ENCODE data around the gene BPI.
"Not testable (repeated sequence)": the region's sequence is repeated elsewhere in the genome, so short reads cannot be mapped to it uniquely, and the experiment has no call there.

Gene BPI

GRCh38 chr20:38339521-38339896 lies 35.6 kb downstream of the BPI start:
- DNase-seq, result not testable (repeated sequence)

DNA sequence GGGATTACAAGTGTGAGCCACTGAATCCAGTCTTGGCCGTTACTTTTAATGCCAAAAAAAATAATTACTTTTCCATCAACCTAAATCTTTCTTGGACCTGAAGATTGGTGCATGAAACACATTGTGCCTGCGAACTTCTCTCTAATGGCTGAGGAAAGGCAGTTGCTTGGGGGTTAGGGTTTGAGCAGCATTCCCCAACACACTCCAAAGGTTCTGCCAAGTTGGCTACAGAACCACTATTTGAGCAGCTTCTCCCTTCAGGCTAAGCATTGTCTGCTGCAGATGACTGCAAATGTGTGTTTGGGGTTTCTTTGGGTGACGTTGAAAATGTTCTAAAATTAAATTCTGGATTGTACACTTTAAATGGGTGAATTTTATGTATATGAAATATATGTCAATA lies 36.0 kb downstream of the BPI start:
- no peak for DNase-seq

DNA sequence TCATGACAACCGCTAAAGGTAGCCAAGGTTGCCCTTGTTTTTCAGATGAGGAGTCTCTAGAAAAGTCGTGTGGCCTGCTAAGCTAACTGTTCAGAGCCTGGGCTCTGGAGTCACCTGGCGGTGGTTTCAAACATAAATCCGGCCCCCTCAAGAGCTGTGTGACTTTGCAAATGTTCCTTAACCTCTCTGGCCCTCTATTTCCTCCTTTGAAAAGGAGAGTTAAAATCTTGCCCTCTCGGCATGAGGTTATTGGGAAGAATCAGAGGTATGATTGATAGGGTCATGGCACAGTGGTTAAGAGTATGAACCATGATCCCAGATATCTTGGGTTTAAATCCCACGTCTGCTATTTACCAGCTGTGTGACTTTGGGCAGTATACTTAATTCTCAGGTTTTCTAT lies 36.7 kb downstream of the BPI start:
- DNase-seq, result no peak

DNA sequence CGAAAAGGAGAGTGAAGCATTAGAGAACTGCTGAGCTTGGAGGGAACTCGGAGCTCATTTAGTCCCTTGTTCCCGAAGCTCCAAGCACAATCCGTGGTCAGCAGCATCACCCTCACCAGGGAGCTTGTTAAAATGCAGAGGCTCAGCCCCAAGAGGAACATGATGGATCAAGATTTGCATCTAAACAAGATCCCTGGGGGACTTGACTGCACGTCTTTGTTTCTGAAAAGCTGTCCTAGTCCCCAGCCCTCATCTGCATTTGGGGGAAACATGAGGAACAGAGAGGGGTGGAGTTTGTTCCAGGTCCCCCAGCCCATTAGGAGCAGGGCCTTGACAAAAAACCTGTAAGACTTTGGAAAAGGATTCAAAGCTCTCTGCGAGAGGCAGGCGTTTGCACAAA lies 38.3 kb downstream of the BPI start:
- DNase-seq, result no peak

DNA sequence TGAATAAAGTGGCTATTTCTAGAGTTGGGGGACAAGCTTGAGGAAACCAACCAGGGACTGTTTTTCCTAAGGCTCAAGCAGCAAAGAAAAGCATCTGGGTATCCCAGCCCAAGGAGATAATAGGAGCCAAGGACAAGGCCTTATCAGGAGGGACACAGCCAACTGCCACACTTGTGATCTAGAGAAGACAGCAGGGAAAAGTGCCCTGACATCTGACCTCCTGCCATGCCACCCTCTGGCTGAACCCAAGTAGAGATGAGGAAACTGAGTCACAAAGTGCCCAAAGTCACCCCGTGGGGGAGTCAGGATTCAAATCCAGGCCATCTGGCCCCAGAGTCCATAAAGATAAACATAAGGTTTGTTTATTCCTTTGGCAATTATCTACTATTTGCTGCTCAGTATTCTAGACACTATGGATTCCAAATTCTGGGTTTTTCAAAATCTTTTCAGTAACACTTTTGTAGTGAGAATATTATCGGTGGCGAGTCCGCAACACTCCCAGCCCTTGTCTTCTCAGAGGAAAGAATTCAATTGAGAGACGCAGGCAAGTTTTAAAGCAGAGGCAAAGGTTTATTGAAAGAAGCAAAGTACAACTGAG lies 38.9 kb downstream of the BPI start:
- no peak for DNase-seq

DNA sequence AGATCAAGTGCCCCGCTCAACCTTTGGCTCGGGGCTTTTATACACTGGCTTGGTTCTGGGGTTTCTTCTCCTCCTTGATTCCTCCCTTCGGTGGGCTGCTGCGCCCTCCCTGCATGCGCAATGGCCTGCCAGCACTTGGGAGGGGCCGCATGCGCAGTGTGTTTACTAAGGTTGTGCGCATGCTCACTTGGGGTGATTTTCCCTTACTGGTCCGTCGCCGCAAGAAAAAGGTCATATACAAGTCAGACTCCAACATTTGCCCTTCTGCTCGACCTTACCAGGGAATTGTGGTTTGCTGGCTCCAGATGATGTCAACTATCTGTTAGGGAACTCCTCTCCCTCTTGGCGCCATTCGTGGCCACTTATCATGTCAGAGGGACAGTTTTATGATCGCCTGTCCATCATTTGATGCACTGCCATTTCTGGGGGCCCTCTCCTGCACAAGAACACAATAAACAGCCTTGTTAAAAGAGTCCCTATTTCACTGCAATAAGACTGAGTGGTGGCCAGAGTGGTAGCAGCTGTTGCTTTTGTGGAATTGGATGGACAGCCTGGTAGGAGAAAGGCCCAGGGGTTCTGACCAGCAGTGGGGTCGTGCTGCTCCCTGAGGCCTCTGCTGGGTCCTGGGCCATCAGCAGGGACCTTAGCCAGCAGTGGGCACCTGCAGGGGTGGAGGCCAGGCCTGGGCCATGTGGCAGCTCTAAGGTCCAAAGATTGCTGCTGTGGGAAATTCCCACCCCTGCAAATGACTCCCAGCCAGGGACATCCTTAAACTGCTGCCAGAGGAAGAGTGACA lies 39.6 kb downstream of the BPI start:
- no peak for DNase-seq

- DNase-seq, result no peak
These were observed 40.2 kb downstream of the BPI start for GRCh38 chr20:38344107-38344701.

DNA sequence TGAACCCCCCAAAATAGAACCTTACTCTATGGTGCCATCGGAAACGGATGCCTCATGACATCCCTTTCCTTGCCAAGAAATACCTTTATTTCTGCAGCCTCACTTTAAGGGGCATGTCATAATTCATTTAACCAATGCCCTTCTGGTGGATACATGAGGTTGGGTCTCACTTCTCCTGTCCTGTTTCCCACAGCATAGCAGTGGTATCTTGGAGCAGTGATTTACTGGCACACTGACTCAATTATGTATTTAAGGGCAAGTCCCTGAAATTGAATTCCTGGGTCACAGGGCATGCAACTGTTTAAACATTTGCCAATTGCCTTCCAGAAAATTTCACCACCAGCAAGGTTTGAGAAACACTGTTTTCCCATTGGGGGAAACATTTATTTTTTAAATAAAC lies 41.7 kb downstream of the BPI start:
- no peak for DNase-seq

- no peak for DNase-seq
These were observed 42.3 kb downstream of the BPI start, which contains the start of gene LBP for GRCh38 chr20:38346247-38346651. Gene LBP, plus strand, starts transcription at chr20:38346482. Its CDS starts 35 bp downstream, at chr20:38346517.

DNA sequence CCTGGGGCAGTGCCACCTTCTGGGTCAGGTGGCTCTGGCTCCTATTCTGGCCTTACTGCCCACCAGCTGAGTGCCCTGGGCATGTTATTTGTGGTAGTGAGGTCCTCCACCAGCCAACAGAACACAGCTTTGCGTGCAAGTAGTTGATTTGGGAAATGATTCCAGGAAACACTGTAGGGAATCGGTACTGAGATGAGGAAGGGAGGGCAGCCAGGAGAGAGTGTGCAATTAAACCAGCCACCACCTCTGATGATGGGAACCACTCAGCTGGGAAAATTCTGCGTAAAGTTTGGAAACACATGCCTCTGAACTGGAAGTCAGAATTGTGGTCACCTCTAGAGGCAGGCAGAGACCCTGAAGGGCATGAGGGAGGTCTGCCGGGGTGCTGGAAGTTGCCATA lies 42.8 kb downstream of the BPI start:
- DNase-seq, result no peak

DNA sequence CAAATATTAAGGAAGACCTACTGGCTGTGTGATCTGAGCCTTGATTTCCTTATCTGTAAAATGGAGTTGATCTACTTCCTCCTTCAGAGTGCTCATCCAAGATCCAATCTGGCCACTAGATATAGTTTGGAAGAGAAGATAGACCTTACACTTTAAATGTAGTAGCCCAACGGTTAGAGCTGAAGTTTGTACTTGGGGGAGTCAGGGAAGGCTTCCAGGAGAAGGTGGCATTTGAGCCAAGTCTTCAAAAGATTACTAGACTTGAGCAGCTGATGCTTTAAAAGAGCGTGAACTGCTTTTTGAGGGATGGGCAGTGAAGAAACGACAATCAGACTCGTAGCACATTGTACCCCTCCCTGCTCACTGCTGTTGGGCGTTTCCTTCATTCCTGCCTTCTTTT lies 45.9 kb downstream of the BPI start:
- no peak for DNase-seq

DNA sequence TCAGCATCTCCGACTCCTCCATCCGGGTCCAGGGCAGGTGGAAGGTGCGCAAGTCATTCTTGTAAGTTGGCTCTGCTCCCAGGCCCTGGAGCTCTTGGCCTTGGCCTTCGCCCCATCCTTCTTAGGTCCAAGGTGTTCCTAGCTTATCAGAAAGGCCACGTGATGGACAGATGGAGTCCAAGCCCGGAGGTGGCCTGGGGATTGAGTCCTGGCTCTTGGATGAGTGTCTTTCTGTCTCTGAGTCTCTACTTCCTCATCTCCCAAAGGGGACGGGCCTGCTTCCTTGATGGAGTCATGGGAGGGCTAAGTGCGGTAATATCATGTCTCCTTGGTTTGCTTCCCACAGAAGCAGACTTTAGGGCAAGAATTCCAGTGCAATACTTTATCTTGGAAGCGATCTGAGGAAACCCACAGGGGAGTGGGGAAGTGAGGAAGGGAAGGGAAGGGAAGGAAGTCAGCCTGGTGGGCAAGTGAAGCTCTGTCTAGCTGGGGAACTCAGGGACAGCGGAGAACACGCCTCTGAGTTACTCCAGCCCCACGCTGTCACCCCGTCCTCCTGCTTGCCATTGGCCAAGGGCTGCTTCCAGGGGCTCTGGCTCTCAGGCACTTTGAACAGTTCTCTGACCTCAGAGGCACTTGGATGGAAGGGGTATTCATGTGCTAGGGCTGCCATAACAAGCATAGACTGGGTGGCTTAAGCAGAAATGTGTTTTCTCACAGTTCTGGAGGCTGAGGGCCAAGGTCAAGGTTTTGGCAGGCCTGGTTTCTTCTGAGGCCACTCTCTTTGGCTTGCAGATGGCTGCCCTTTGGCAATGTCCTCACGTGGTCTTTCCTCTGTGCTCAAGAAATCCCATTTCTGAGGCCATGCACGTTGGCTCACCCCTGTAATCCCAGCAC lies 47.2 kb downstream of the BPI start:
- no peak for DNase-seq

- no peak for DNase-seq
These were observed 49.4 kb downstream of the BPI start for GRCh38 chr20:38353316-38353715.

GRCh38 chr20:38354227-38354626 lies 50.3 kb downstream of the BPI start:
- DNase-seq, result no peak

- no peak for DNase-seq
These were observed 51.4 kb downstream of the BPI start for GRCh38 chr20:38355161-38356012.

GRCh38 chr20:38357653-38358207 lies 53.8 kb downstream of the BPI start:
- no peak for DNase-seq

GRCh38 chr20:38358556-38358955 lies 54.6 kb downstream of the BPI start:
- DNase-seq, result no peak

DNA sequence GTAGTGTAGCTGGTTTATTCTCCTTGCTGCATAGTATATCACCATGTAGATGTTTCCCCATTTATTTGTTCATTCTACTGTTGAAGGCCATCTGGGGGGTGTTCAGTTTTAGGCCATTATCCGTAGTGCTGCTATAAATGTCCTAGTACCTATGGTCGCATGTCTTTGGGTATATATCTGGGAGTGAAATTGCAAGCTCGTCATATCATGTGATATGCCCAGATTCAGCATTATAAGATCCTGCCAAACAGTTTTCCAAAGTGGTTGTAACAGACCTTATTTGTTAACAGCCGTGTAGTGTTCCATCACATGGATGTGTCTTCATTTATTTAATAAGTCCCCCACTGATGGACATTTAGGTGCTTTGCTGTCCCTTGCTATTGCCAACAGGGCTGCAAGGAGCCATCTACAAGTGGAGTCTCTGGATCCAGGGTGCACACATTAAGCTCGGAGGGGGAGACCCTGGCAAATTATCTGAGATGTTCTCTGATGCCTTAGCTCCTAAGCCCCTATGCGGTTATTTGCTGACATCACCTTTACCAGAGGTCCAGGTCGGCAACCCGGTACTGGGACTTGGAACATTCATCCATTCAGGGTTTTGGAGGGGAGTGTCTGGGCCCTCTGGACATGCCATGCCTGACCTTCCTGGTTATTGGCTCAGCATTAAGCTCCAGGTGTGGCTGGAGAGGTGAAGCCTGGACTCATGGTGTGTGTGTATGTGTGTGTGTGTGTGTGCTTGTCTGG lies 59.2 kb downstream of the BPI start:
- DNase-seq, result no peak

- DNase-seq, result no peak
These were observed 65.4 kb downstream of the BPI start for GRCh38 chr20:38369389-38369788.

- no peak for DNase-seq
These were observed 68.8 kb downstream of the BPI start for GRCh38 chr20:38372806-38373205.

DNA sequence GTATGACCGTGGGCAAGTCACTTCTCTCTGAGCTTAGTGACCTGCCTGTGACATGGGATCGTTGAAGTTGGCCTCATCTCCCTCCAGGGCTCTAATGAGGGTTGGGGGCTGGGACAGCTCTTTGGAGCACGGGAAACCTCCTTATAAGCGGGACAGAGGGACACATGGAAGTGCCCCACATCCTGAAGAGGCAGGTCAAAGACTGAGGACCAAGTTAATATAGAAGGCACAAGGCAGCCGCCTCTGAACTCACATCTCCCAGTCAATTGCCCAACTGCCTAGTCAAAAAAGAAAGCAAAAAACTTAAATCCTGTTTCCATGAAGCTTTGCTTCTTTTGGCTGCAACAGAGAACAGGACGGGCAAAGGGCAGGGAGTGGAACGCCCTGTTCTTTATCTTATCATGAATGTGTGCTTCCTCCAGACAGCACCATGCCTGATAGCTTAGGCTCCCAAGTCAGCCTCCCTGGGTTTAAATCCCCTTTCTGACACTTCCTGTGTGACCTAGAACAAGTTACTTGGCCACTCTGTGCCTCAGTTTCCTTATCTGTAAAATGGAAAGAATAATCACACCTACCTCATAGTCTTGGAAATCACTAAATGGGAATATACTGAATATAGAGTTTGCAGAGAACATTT lies 69.4 kb downstream of the BPI start:
- no peak for DNase-seq
